Caki2 (cell line): ENCODE results near the gene TNNT3. TPM values are rescaled to one million over a fixed set of nuclear protein-coding genes. Genes with fewer than 3 reads are reported as not detected.
"Not testable (repeated sequence)": the region's sequence is repeated elsewhere in the genome, so short reads cannot be mapped to it uniquely, and the experiment has no call there.

Experiments used
- DNase-seq: peaks from one replicate; pipeline ENCODE4 v3.0.0-alpha.2; 2015; ENCODE audit warnings: low read depth
- in situ Hi-C: cut with HindIII; loops from 2 replicates; pipeline ENCODE4 v1.10.0; 2016; ENCODE audit warnings: low sequenced_read_pairs, low pct_unique_long_range_greater_than_20kb, mixed read lengths
- total RNA-seq: library from RNA; depleted of rRNA; stranded (reverse); fragments of >200 nt; shearing (Covaris generic); gene quantifications from 2 replicates; pipeline ENCODE4 v1.2.3, GENCODE V29; 2014; ENCODE audit warnings: low replicate concordance

Gene TNNT3
- total RNA-seq, 1 experiment from 2014 or later = not detected

- in situ Hi-C loops = no loop called here
- no peak for DNase-seq
Observed at GRCh38 chr11:1939006-1939625, 19.6 kb downstream of the TNNT3 start.

DNA sequence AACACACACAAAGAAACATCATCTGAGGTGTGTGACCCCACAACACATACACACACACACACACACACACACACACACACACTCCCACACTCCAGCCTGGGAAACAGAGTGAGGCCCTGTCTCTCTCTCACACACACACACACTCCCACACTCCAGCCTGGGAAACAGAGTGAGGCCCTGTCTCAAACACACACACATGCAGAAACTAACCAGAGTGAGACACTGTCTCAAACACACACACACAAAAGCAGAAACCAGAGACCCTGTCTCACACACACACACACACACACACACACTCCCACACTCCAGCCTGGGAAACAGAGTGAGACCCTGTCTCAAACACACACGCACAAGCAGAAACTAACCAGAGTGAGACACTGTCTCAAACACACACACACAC, 20.3 kb downstream of the TNNT3 start:
- in situ Hi-C loops, DNase-seq: not testable (repeated sequence)

DNA sequence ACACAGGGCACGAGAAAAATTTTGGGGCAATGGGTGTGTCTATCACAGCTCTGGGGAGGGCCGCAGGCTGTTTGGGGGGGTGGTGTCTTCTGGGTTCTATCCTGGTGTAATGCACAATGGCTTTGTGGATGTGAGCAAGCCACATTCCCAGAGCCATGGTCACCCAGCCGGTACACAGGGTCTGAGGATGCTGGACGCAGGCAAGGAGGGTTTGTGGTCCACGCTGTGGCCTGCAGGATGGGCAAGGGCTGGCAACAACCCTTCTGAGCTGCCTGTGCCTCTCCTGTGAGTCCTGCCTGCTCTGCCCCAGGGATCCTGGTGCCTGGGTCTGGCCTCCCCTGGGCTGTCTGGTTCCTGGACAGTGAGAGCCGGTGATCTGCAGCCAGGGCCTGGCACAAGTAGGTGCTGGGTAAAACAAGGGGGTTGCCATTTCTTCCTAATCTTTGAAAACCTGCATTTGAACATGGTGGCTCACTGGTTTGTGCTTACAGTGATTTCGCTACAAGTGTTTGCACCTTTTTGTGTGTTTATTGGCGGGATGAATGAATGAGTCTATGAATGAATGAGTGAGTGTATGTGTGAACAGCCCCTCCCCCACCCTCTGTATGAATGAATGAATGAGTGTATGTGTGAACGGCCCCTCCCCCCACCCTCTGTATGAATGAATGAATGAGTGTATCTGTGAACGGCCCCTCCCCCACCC, 23.2 kb downstream of the TNNT3 start:
- DNase-seq = no peak
- in situ Hi-C loops = no loop called here

DNA sequence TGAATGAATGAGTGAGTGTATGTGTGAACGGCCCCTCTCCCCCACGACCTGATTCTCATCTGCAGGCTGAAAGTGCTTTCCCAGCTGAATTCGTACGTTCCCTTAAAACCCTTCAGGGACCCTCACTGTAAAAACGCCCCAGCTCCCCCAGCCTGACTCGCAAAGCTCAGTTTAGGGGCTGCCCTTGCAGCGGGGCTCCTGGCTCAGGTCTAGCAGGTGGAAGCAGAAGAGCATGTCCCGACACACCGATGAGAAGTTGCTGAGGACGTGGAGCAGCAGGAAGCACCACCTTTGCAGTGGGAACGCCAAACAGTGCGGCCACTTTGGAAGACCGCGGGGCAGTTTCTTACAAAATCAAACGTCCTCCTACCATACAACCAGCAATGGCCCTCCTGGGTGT, 24.1 kb downstream of the TNNT3 start:
- DNase-seq = no peak

GRCh38 chr11:1943977-1944376, 24.5 kb downstream of the TNNT3 start:
- DNase-seq = no peak
- in situ Hi-C loops = no loop called here

More for the DNA sequence above, 24.1 kb downstream of the TNNT3 start:
- in situ Hi-C loops = no loop called here

DNA sequence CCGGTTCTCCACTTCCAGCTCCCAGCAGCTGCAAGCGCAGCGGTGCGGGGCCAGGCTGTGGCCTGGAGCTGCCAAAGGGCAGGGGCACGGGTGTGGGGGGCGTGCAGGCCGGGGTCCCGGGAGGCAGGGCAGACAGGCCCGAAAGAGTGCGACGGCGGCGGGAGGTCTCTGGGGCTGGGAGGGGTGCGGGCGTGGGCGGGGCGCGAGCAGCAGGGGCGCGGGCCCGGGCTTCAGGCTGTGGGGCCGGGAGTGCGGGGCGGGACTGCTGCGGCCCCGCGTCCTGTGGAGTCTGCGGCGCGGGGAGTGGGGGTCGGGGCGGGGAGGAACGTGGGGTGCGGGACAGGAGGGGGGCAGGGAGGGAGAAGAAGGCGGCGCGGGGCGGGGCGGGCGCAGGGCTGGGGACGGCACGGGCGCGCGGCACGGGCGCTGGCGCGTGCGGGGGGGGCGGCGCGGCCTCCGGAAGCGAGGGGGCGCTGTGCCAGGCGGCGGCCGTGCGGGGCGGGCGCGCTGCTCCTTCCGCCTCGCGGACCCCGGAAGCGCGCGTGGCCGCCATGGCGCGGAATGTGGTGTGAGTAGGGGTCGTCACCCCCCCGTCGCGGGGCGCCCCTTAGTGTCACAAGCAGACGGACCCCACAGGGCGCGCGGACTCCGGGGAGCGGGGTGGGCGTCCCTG, 27.4 kb downstream of the TNNT3 start, which contains the start of gene MRPL23:
Gene MRPL23 (plus strand): TSS at position 521 of the 673 bp plus-strand sequence. CDS start 31 bp downstream, at position 552.
- in situ Hi-C loops = no loop called here
- no peak for DNase-seq

DNA sequence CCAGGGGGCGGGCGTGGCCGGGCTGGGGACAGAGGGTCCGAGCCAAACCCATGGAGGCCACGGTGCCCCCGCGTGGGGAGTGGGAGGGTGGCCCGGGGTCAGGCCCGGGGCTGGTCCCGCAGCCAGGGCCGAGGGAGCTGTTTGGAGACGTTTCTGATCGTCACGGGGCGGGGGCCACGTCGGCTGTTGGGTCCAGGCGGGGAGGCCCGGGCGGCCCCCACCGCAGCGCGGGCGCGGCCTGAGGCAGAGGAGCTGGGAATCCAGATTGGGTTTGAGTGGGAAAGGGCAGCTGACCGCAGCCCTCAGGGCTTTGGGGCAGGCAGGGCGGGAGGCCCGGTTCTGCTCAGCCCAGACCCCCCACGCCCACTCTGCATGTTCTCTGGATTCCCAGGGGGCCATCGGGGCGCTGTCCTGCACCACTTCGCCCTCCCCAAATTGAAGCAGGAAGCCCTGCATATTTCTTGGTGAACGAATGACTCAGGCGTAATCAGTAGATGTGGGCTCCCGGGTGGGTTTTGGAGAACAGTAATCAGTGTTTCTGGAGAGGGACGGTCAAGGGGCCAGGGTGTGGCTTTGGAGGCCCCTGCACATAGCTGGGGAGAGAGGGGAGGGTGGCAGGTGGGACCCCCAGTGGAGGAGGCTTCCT, 28.2 kb downstream of the TNNT3 start:
- in situ Hi-C loops = no loop called here

DNA sequence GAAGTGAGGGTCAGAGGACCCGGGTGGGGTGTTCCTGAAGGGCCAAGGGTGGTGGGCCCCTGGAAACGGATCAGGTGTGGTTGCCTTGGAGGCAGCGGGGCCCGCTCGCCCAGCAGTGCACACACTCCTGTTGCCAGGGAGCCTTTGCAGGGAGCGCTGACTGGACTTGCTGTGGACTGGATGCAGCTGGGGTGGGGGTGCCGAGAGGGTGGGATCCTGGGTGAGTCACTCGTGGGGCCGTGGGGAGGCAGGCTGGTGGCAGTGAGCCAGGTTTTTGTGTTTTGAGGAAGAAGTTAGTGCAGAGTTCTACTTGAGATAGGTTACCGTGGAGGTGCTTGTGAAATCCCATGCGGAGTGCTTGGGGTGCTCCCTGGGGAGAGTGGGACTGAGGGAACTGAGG, 28.9 kb downstream of the TNNT3 start:
- in situ Hi-C loops = no loop called here

More for the DNA sequence above, 28.2 kb downstream of the TNNT3 start:
- no peak for DNase-seq

GRCh38 chr11:1949302-1949701, 29.8 kb downstream of the TNNT3 start:
- in situ Hi-C loops = no loop called here
- DNase-seq = no peak

More for the DNA sequence above, 28.9 kb downstream of the TNNT3 start:
- DNase-seq = no peak

GRCh38 chr11:1949922-1950321, 30.4 kb downstream of the TNNT3 start:
- DNase-seq = no peak
- in situ Hi-C loops = no loop called here

GRCh38 chr11:1952806-1953482, 33.4 kb downstream of the TNNT3 start:
- in situ Hi-C loops = no loop called here
- no peak for DNase-seq

- DNase-seq = no peak
- in situ Hi-C loops = no loop called here
Observed at GRCh38 chr11:1953489-1954266, 34.2 kb downstream of the TNNT3 start.

DNA sequence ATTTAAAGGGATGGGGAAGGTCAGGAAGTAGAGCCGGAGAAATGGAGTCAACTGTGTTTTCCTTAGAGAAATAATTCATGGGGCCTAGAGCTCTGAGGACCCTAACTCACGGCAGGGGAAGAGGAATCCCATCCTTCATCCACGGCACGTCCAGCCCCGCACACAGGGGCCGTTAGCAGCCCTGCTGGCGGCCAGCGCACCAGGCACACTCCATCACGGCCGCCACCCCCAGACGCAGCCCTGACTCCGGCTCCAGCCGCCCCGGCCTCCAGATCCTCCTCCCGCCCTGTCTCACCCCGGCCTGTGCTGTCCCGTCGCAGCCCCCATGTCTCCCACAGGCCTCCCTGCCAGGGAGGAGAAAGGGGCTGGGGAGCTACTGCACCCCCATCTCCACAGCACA, 38.9 kb downstream of the TNNT3 start:
- DNase-seq = no peak
- in situ Hi-C loops = no loop called here

GRCh38 chr11:1959786-1960185, 40.3 kb downstream of the TNNT3 start:
- in situ Hi-C loops = no loop called here
- DNase-seq = no peak

DNA sequence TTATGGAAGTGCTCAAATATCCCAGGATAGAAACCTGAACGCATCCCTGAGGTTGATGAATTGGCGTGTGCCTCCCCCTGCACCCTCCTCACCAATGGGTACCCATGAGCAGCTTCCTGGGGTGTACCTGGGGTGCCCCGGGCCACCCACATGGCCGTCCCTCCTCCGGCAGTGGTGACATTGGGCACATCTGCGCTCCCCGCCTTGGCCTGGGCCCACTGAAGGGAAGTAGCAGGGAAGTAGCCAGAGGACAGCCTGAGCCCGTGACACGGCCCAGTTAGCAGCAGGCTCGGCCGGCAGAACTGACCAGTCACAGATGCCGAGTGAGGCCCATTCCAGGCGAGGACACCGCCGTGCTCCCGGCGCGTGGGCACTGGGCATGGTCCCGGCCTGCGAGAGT, 44.4 kb downstream of the TNNT3 start:
- in situ Hi-C loops = no loop called here
- DNase-seq = no peak

- DNase-seq = no peak
- in situ Hi-C loops = no loop called here
Observed at GRCh38 chr11:1964348-1964747, 44.8 kb downstream of the TNNT3 start.

DNA sequence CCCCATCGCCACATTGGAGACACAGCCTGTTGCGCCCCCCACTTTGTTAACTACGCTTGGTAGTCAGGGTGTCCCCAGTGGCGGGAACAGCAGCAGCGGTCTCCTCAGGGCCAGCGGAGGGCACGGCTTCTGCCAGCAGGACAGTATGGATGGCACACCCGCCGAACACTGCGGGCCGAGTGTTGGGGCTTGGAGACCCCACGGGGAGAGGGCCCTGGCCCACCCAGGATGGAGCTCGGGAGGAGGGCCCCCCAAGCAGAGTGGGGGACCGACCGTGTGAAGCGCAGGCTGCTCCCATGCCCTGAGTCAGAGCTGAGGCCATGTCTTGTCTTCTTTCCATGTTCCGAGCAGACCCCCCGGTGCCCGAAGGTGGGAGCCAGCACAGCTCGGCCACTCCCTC, 45.5 kb downstream of the TNNT3 start:
- in situ Hi-C loops = no loop called here
- no peak for DNase-seq

GRCh38 chr11:1966531-1966930, 47.0 kb downstream of the TNNT3 start:
- in situ Hi-C loops = no loop called here
- DNase-seq = no peak
